ENCODE data around the gene CHML.

CHML gene

DNA sequence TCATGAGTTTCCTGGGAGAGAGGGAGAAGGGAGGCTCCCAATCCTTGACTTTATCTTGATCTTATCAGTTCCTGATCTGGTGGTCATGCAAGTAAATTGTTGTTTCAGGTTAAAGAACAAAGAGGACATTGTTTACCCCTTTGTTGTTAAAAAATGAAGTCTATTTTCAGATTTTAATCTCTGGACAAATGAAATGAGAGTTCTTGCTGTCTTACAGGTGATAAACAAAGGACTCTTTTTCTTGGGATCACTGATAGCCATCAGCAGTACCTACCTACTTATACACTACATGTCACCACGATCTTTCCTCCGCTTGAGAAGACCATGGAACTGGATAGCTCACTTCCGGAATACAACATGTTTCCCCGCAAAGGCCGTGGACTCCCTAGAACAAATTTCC lies 48.4 kb downstream of the CHML start:
- no peak for DNase-seq (ENCODE audit: low spot score)

DNA sequence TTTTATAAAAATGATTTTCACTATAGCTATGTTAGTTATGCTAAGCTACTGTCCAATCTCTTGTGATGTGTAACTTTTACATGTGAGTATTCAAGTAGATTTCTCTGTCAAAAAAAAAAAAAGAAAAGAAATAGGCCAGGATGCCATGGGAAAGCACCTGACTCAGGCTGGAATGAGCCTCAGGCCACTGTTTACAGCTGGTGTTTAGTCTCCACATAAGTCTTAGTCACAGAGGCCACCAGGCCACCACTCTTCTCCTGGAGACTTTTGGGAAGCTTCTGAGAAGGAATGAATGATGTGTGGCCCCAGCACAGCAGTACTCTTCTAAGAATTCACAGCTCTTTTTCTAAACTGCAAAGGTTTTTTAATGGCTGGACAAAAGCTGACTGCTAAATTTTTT lies 48.9 kb downstream of the CHML start:
- DNase-seq (ENCODE audit: low spot score) = no peak

DNA sequence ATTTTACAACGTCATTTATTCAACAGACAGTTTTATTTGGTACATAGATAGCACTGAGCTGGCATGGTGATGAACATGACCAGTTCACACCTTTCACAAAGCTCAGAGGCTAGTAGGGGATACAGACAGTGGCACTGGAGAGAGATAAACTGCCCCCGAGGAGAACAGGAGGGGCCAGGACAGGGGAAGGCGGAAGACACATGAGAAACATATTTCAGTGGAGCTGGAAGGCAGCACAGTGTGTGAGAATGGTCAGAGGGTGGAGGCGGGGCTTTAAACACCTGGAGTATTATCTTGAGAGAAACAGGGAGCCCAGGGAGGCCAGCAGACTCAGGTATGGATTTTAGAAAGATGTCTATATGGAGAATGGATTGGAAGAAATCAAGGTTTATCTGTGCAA lies 49.5 kb downstream of the CHML start:
- no peak for DNase-seq (ENCODE audit: low spot score)

All from SK-N-DZ (cell line).